ENCODE measurements around the gene ADRB1. TPM values are rescaled to one million over a fixed set of nuclear protein-coding genes. Genes with fewer than 3 reads are reported as not detected.

The ADRB1 gene
- total and polyA plus RNA-seq, 8 donors: 0.49 to 2.1 (median 0.97) TPM

GRCh38 chr10:114024876-114025610, 18.6 kb upstream of the ADRB1 start:
- Histone ChIP-seq H3K9me3 (no peaks in the 10 kb centered on the region), H3K27ac (no peak overlapping the region), H3K36me3 (no peaks in the 10 kb centered on the region), H3K4me1 (peaks cover 0 to 2% (median 0%) of the 10 kb centered on the region in 3 donors), H3K27me3 (no peaks in the 10 kb centered on the region), H3K4me3 (no peak overlapping the region)
- intact Hi-C loops (cut with DNase I): no loop called here
- DNase-seq: no peak
- no peak for TF ChIP-seq CTCF (IDR thresholded peaks at IDR 0.05)
- 81% methylated on average over 12 of the region's 12 CpGs for WGBS, 2 donors
- no peak for FAIRE-seq
- ATAC-seq: peak in 2 of 4 donors; percentile 62 to 69

DNA sequence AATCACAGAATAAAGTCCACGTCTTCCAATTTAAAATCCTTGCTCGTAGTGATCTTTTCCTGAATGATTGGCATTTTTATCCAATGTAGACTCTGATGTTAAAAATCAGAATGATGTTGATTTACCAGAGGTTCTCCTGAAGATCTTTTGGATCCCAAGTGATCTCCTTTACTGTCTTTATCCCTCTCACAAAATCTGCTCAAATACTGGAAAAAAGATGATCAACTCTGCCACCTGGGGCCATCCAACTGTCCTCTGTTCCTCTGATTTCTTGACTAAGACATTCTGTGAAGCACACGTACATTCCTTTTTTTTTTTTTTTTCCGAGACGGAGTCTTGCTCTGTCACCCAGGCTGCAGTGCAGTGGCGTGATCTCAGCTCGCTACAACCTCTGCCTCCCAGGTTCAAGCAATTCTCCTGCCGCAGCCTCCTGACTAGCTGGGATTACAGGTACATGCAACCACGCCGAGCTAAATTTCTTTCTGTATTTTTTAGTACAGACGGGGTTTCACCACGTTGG, 18.0 kb upstream of the ADRB1 start:
- H3K4me3 ChIP-seq: no peak overlapping the region
- H3K27ac ChIP-seq: no peak overlapping the region
- ATAC-seq (no peak), DNase-seq (no peak), FAIRE-seq (no peak)
- H3K9me3 ChIP-seq: no peaks in the 10 kb centered on the region
- peaks cover 0 to 2% (median 0%) of the 10 kb centered on the region in 3 donors for H3K4me1 ChIP-seq
- intact Hi-C loops (cut with DNase I): no loop called here
- no peaks in the 10 kb centered on the region for H3K36me3 ChIP-seq
- 91 to 93% methylated on average over 12 of the region's 12 CpGs for WGBS, 2 donors
- no peaks in the 10 kb centered on the region for H3K27me3 ChIP-seq
- no peak for TF ChIP-seq CTCF (IDR thresholded peaks at IDR 0.05)

DNA sequence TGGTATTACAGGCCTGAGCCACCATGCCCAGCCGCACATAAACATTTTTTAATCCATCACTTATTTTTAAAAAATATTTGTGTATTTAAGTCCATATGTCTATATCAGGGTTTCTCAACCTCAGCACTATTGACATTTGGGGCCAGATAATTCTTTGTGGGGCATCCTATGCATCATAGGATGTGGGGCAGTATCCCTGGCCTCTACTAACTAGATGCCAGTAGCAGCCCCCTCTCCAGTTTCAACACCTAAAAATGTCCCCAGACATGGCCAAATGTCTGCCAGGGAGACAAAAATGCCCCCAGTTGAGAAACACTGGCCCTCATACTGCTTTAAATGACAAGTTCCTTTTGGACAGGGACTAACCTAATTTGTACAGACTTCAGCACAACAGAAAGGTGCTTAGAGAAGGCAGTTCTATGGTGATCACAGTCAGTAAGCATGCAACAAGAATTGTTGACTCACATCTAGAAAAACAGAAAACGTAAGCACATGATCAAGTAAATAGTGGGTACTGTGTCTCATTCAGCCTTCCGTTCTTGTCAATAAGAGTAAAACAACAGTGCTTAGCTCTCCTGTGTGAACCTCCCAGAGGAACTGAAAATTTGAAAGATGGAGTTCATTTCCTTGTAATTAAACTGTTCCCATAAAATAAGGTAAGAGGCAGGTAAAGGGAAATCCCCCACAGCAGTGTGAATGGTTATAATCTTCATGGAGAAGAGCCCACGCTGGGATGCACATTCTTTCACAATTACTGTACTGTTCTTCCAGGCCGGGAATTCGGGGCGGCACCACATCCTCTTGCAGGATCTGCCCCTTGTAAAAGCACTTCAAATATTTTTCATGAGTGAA, 17.3 kb upstream of the ADRB1 start:
- no peak for TF ChIP-seq CTCF (IDR thresholded peaks at IDR 0.05)
- Histone ChIP-seq H3K4me3 (no peak overlapping the region), H3K27ac (no peak overlapping the region), H3K9me3 (no peaks in the 10 kb centered on the region), H3K27me3 (no peaks in the 10 kb centered on the region), H3K4me1 (peaks cover 0 to 2% (median 0%) of the 10 kb centered on the region in 3 donors), H3K36me3 (no peaks in the 10 kb centered on the region)
- no peak for FAIRE-seq
- 85 to 86% methylated on average over 7 of the region's 7 CpGs for WGBS, 2 donors
- ATAC-seq: peak in 2 of 4 donors; percentile 18 to 34
- intact Hi-C loops (cut with DNase I): no loop called here
- no peak for DNase-seq

- no peaks in the 10 kb centered on the region for H3K27me3 ChIP-seq
- no peaks in the 10 kb centered on the region for H3K4me1 ChIP-seq
- no peak for ATAC-seq
- no peak for DNase-seq
- WGBS, 2 donors: 46 to 58% methylated on average over 2 of the region's 2 CpGs
- no peaks in the 10 kb centered on the region for H3K9me3 ChIP-seq
- intact Hi-C loops (cut with DNase I): no loop called here
- no peak for FAIRE-seq
- H3K27ac ChIP-seq: no peak overlapping the region
- TF ChIP-seq CTCF (IDR thresholded peaks at IDR 0.05): no peak
- no peaks in the 10 kb centered on the region for H3K36me3 ChIP-seq
- H3K4me3 ChIP-seq: no peak overlapping the region
These were observed 16.6 kb upstream of the ADRB1 start for GRCh38 chr10:114027041-114027394.
